Measurements from ENCODE around the gene ZNF487. TPM values are rescaled to one million over a fixed set of nuclear protein-coding genes. Genes with fewer than 3 reads are reported as not detected.

The ZNF487 gene
- total and polyA plus RNA-seq, 2 of the 13 experiments (the other 11 are each of a cell fraction or from before 2014, with no cell fraction given): 7.4 to 8.8 TPM

GRCh38 chr10:43407576-43408330 lies 29.2 kb upstream of the ZNF487 start (continued):
- TF ChIP-seq, protein P1, sequence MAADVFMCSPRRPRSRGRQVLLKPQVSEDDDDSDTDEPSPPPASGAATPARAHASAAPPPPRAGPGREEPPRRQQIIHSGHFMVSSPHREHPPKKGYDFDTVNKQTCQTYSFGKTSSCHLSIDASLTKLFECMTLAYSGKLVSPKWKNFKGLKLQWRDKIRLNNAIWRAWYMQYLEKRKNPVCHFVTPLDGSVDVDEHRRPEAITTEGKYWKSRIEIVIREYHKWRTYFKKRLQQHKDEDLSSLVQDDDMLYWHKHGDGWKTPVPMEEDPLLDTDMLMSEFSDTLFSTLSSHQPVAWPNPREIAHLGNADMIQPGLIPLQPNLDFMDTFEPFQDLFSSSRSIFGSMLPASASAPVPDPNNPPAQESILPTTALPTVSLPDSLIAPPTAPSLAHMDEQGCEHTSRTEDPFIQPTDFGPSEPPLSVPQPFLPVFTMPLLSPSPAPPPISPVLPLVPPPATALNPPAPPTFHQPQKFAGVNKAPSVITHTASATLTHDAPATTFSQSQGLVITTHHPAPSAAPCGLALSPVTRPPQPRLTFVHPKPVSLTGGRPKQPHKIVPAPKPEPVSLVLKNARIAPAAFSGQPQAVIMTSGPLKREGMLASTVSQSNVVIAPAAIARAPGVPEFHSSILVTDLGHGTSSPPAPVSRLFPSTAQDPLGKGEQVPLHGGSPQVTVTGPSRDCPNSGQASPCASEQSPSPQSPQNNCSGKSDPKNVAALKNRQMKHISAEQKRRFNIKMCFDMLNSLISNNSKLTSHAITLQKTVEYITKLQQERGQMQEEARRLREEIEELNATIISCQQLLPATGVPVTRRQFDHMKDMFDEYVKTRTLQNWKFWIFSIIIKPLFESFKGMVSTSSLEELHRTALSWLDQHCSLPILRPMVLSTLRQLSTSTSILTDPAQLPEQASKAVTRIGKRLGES (CRISPR knock-in tag; IDR thresholded peaks at IDR 0.05; ENCODE audit: borderline replicate concordance): no peak
- TF ChIP-seq ZNF501 (CRISPR knock-in tag; IDR thresholded peaks at IDR 0.05) (no peak), ZMYM3 (CRISPR knock-in tag; IDR thresholded peaks at IDR 0.05) (peak; percentile 62; the same call in 1 of the 2 replicates), ZBTB20 (CRISPR knock-in tag; IDR thresholded peaks at IDR 0.05; ENCODE audit: borderline replicate concordance, low read depth) (no peak), ZMYM4 (CRISPR knock-in tag; IDR thresholded peaks at IDR 0.05) (no peak; the same call in 1 of the 2 replicates), ZNF337 (CRISPR knock-in tag; IDR thresholded peaks at IDR 0.05; ENCODE audit: borderline replicate concordance, low read depth) (no peak), BRD4 (CRISPR knock-in tag; IDR thresholded peaks at IDR 0.05) (0 out of 2 replicates have a peak, but pooled peaks have one; percentile 21), ZMYM2 (CRISPR knock-in tag; IDR thresholded peaks at IDR 0.05) (no peak), ZNF605 (CRISPR knock-in tag; IDR thresholded peaks at IDR 0.05) (no peak; the same call in 1 of the 2 replicates), ZNF484 (CRISPR knock-in tag; IDR thresholded peaks at IDR 0.05; ENCODE audit: borderline replicate concordance, low read depth) (no peak), NCOA2 (CRISPR knock-in tag; IDR thresholded peaks at IDR 0.05) (peak; percentile 66), GTF2F1 (IDR thresholded peaks at IDR 0.05; ENCODE audit: low read length) (no peak), ZNF7 (CRISPR knock-in tag; IDR thresholded peaks at IDR 0.05) (no peak), ZNF468 (CRISPR knock-in tag; IDR thresholded peaks at IDR 0.05) (no peak), ARID5B (CRISPR knock-in tag; IDR thresholded peaks at IDR 0.05) (no peak; the same call in 1 of the 2 replicates), POLR2AphosphoS2 (IDR thresholded peaks at IDR 0.05; ENCODE audit: low read depth, low read length) (no peak), ARNTL (CRISPR knock-in tag; IDR thresholded peaks at IDR 0.05) (peak; percentile 97), RFXANK (CRISPR knock-in tag; IDR thresholded peaks at IDR 0.05) (no peak), SRY (CRISPR knock-in tag; IDR thresholded peaks at IDR 0.05) (no peak), NFATC3 (CRISPR knock-in tag; IDR thresholded peaks at IDR 0.05) (no peak)
- TF ChIP-seq, protein P2, sequence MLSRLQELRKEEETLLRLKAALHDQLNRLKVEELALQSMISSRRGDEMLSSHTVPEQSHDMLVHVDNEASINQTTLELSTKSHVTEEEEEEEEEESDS (CRISPR knock-in tag; IDR thresholded peaks at IDR 0.05; ENCODE audit: borderline replicate concordance): no peak
- TF ChIP-seq, protein P3, sequence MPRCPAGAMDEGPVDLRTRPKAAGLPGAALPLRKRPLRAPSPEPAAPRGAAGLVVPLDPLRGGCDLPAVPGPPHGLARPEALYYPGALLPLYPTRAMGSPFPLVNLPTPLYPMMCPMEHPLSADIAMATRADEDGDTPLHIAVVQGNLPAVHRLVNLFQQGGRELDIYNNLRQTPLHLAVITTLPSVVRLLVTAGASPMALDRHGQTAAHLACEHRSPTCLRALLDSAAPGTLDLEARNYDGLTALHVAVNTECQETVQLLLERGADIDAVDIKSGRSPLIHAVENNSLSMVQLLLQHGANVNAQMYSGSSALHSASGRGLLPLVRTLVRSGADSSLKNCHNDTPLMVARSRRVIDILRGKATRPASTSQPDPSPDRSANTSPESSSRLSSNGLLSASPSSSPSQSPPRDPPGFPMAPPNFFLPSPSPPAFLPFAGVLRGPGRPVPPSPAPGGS (CRISPR knock-in tag; IDR thresholded peaks at IDR 0.05): 0 out of 2 replicates have a peak, but pooled peaks have one; percentile 2

Measured in HepG2 (cell line).